Hindlimb muscle (tissue), 1 donor: ENCODE measurements around the gene TNS1. TPM values are rescaled to one million over a fixed set of nuclear protein-coding genes. Genes with fewer than 3 reads are reported as not detected.
A peak's percentile ranks its signal among the peaks of the same experiment; 100 is the strongest.

Experiments used
- DNase-seq: peaks from one replicate; pipeline ENCODE4 v3.0.0-alpha.2; 2013
- polyA plus RNA-seq: library from polyadenylated mRNA; unstranded; fragments of 120-200 nt; gene quantifications from one replicate; pipeline ENCODE4 v1.2.1, GENCODE V29; 2013; ENCODE audit not compliant: insufficient read length

Gene TNS1
- polyA plus RNA-seq, 1 donor = 142 TPM

- no peak for DNase-seq
These were observed 23.5 kb downstream of the TNS1 start for GRCh38 chr2:217979151-217979811.

DNA sequence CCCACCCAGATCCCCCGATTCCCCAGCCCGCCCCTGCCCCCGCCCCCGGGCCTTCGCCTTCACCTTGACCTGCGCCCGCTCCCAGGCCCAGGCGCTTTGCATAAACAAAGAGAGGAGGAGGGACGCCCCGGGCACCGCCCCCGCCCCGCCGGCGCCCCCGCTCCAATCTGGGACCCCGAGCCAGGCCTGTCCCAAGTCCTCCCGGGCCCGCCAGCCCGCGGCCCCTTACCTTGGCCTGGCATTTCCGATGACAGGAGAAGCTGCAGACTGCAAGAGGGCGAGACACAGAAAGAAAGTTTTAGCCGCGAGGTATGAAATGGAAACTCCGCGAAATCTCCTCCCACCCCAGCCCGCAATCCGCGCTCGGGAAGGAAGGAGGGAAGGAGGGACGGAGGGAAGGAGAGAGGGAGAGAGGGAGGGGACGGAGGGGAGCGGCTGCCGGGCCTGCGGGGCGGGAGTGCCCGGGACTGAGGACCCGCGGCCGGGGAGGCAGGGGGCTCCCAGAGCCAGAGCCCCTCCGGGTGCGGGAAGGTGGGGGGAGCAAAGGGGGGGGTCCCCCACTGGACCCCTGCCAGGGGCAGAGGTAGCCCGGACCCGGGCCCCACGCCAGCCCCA is 24.2 kb downstream of the TNS1 start:
- DNase-seq = peak; percentile 68

- no peak for DNase-seq
These were observed 24.8 kb downstream of the TNS1 start for GRCh38 chr2:217977840-217978535.

GRCh38 chr2:217976301-217976700 is 26.5 kb downstream of the TNS1 start:
- no peak for DNase-seq

DNA sequence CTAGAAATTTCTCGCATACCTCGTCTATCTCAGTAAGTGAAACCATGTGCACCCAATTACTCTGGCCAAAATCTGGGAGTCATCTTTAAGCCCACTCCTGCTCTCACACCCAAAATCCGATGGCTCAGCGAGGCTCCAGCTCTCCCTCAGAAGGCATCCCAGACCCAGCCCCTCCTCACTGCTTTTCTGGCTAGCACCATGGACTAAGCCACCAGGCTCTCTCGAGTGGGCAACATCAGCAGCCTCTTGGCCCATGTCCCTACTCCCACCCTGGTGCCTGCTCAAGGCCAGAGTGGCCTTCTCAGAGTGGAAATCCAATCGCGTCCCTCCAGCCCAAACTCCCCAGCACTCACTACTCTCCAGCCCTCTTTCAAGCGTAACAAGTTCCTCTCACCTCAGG is 27.2 kb downstream of the TNS1 start:
- no peak for DNase-seq

DNA sequence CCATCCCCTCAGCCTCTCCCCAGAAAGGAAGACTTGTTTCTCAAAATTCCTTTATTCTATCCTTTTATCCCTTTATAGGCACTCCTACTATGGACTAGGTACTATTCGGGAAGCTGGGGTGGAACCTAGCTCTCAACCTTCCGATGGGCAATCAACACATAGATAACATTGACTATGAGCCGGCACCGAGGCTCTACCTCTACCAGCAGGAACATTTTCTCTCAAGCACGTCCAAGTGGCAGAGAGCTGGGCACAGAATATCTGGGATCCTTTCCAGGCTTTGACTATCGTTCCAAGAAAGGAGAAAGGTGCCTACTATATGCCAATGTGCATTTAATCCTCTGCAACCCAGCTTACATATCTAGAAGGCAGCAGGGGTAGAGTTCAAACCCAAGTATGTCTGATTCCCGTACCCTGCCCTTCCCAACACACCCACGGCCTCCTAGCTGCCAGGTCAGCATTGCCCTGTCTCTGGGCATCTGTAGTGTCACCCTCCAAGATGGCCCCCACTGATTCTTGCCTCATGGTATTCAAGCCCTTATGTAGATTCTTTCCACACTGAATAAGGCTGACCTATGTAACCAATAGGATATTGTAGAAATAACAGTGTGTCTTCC is 28.3 kb downstream of the TNS1 start:
- no peak for DNase-seq

DNA sequence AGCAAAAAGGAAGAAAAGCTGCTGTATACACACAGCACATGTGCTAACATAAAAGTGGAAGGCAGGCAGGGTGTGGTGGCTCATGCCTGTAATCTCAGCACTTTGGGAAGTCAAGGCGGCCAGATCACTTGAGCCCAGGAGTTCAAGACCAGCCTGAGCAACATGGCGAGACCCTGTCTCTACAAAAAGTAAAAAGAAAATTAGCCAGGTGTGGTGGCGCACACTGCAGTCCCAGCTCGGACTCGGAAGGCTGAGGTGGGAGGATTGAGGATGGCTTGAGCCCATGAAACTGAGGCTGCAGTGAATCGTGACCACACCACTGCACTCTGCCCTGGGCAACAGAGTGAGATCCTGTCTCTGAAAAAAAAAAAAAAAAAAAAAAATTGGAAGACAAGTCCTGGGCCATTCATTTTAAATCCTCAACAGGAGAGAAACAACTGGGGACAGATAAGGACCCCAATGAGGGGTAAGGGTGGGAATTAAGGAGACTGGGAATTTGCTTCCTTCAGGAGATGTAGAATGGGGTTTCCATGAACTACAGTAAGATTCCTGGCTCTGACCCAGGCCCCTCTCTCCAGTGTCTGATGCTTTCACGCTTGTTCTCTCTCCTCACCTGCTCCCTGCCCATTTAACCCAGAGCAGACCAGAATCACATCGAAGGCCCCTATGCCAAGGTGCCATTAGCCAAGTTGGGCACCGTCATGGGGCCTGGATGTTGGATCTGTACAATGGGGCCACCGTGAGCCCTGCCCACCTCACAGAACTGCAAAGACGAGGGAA is 29.6 kb downstream of the TNS1 start:
- no peak for DNase-seq

DNA sequence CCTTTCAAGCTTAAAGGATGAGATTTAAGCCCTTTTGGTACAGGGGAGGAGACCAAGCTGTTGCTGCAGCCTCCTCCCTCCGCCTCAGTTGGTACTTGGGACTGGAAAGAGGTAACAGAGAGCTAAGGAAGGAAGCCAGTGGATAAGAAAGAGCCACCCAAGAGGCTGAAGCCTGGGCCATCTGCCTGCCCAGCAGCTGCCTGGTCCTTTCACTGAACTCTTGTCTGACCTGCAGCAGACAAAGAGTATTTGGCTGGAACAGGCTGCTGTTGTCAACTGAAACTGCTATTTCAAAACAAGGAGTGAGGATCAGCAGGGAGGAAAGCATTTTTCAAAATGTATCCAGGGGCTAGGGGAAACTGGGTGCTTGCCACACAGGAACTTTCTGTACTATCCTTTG is 30.3 kb downstream of the TNS1 start:
- no peak for DNase-seq

DNA sequence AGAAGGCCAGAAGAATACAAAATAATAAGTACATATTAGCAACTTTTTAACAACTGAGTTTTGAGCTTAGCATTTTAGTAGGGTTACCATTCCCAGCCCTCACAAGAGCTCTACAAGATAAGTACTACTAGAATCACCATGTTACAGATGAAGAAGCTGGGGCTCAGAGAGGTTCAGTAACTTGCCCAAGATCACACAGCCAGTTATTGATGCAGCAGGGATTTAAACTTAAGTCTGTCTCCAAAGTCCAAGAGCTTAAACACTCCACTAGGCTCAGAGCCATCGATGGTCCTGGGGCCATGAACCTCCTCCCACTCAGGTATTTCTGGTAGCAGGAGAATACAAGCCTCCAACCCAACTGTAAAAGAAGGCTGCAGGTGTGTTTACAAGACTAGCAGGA is 30.8 kb downstream of the TNS1 start:
- DNase-seq = no peak

DNA sequence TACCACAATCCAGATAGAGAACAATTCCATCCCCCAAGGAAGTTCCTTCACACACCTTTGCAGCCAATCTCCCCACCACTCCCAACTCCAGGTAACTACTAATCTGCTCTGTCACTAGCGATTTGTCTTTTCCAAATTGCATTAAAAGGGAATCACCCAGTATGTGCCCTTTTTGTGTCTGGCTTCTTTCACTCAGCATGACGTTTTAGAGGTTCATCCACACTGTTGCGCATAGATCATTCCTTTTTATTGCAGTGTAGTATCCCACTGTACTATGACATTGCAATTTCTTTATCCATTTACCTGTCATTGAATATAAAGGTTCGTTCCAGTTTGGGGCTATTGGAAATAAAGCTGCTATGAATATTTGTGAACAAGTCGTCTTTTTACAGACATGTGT is 31.6 kb downstream of the TNS1 start:
- DNase-seq = no peak

DNA sequence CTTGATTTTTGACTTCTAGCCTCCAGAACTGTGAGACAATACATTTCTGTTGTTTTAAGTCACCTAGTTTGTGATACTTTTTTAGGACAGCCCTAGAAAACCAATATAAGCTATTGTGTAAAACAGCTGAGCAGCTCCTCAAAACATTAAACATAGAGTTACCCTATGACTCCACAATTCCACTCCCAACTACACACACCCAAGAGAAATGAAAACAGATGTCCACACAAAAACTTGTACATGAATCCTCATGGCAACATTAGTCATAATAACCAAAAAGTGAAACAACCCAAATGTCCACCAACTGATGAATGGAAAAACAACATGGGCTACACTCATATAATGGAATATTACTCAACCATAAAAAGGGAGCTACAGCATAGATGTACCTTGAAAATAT is 32.6 kb downstream of the TNS1 start:
- no peak for DNase-seq

DNA sequence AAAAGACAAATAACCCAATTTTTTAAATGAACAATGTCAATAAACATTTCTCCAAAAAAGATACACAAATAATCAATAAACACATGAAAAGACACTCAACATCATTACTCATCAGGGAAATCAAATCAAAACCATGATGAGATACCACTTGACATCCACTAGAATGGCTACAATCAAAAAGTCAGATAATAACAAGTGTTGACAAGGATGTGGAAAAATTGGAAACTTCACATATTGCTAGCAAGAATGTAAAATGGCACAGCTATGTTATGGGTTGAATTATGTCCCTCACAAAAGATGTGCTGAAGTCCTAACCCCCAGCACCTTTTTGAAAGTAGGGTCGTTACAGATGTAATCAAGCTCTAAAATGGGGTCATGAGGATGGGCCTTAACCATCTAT is 33.2 kb downstream of the TNS1 start:
- DNase-seq = no peak

- no peak for DNase-seq
These were observed 34.8 kb downstream of the TNS1 start for GRCh38 chr2:217968023-217968422.

DNA sequence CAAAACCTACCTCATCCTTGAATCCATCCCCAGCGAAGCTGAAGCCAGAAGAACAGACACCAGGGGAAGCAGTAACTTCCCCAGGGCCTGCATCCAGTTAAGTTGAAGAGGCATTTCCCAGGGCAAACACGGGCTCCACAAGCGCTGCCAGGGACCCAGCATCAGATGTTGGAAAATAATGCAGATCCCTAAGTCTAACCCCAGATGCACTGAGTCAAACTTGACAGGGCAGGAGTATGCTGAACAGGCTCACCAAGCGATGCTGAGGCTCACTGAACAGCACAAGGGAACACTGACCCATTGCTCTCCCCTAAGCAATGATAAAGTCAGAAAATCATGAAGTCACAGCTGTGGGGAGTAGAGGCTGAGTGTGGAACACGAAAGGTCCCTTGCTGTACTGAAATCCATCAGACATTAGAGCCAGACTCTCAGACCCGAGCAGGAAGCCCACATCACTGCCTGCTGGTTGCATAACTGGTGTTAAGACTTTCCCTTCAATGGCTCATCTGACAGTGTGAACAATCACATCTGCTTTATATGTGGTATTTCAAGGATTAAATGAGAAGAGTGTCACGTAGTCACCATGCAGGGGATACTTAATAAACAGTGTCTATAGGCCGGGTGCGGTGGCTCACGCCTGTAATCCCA is 36.2 kb downstream of the TNS1 start:
- no peak for DNase-seq

DNA sequence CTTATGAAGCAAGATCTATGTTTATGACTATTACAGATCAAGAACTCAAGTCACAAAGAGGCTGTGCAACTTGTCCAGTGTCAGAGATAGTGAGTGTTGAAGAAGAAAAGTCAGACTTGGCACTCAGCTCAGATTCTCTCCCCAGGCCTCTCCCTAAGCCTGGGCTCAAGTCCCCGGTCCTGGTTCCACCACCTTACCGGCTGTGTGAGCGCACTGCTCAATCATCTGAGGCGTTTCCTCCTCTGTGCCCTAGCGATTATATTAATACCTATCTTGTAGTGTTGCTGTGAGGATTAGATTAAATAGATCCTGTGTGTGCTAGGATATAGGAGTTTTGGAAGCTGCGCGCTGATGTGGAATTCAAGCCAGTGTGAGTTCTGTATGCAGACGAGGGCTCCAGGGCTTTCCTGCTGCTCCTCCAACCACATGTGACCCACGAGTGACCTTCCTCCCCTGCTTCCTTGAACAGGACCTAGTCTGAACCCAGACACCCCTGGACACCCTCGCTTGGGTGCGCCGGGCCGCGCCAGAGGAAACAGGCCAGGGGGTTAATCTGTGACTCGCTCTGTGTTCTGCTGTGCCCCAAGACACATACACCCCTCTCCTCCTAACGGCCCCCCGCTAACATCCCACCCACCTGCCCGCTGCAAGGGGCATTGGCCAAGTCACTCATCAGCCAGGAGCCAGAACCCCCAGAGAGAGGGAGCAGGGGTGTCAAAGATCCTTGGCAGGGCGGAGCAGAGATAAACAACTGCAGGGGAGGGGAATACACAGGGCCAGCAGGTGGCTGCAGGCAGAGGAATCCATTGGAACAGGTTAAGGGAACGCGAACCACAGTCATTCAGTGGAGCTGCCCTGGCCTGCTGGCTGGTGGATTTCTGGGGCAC is 38.3 kb downstream of the TNS1 start:
- no peak for DNase-seq

DNA sequence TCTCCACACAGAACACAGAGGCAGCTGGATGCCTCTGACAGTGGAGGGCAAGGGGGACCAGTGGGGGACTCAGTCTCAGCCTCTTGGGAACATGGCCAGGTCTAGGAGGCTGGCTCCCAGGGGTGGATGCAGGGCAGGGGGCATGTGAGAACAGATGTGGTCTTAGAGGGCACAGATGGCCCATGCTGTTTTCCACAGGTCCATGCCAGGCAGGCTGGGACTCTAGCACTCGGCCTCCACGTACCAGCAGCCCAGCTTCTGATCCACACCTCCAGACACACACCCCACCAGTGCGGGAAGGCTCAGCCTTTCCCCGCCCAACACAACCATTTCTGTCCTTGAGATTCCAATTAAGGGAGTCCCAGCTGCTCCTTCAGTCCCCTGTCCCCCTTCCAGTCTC is 42.4 kb downstream of the TNS1 start:
- no peak for DNase-seq

GRCh38 chr2:217959723-217960122 is 43.1 kb downstream of the TNS1 start:
- DNase-seq = no peak

DNA sequence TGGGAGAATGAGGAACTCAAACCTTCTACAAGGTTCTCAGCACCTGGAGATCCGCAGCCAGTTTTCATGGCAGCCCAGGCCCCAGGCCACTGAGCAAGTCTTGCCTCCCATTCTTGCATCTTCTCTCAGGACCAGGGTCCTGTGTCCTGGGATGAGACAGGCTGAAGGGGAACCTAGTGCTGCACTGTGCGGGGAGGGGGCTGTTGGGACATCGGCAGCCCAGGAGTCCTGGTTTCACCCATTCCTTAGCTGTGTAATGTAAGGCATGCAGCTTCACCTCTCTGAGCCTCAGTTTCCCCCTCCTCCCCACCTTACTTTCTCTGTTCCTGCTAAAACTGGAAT is 43.9 kb downstream of the TNS1 start:
- DNase-seq = no peak

DNA sequence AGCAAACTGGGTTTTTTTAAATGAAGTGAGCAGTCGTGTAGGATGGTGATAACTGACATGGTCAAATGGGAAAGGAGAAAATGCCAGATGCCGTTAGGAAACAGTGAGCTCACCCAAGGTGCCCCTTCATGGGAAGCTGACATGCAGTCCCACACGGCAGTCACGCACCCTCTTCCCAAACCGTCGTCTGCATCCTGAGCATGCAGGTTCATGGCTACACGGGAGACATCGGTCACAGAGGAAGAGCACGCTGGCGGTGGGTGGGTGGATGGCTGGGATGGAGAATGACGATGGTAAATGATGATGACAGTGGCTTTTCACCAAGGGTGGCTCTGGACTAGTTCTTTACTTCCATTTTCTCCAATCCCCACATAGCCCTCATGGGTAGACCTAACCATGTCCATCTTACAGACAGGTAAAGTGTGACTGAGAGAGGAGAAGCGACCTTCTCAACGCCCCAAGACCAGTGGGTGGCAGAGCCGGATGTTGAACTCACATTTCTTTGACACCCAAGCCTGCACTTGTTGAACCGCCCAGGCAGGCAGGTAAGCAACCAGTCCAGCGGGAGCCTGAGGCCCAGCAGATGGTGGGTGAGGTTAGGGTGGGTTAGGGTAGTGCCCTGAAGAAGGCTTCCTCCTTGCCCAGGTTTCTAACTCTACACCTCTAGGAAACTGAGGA is 44.5 kb downstream of the TNS1 start:
- DNase-seq = no peak

DNA sequence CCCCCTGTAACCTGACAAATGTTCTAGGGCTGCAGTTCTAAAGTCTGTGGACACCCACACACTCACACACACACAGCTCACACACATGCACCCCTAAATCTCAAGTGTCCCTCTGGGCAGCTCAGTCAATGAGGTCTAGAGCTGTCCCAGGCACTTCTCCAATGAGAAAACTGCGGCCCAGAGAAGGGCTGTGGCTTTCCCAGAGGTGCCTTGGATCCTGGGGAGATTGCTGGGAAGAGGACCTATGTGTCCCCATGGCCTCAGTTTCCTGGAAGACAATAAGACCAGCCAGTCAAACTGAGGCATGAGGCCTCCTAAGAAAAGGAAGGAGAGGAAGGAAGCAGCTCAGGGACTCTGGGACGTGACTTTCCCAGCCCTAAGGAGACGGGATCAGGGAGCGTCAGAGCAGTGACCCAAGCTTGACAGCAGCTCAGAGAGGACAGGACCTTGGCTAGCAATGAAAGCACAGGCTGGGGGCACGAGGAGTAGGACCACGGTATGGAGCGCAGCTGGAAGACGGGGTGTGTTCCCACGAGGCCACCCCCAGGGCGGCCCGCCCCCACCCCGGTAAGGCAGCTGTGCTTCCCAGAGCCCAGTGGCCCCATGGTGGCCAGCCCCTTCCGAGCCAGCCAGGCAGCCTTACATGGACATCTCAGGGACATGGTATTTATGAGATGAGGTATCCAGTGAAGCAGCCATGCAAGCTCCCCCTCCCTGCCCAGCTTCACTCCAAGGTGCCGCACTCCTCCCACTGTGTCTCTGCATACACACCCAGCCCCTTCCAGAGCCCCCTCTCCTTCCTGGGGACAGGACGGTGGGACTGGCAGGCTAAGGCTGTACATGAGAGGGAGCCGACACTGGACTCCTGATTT is 46.0 kb downstream of the TNS1 start:
- DNase-seq = no peak
